IMR-90 (cell line): ENCODE data around the gene CGN. TPM values are rescaled to one million over a fixed set of nuclear protein-coding genes. Genes with fewer than 3 reads are reported as not detected.

Experiments
- ATAC-seq: fragments of 200-7000 bp; cut with Tn5 transposase; 2 replicates; pipeline ENCODE4 v1.9.1; 2020; ENCODE audit warnings: low read depth, mild to moderate bottlenecking, moderate library complexity
- BruUV-seq: library from RNA; stranded (reverse); fragments of 400-500 nt; replicated peaks from 2 replicates; lab custom pipeline; 2021; lab: Mats Ljungman, UMichigan
- CTCF ChIA-PET: fragments of 300-600 bp; formaldehyde crosslinking; extraction: SDS; loops from one replicate; lab custom pipeline; 2021; ENCODE audit warnings: antibody characterized with exemption; lab: Yijun Ruan, JAX
- POLR2A ChIA-PET: fragments of 300-600 bp; sonication (Branson Sonifier 250); formaldehyde crosslinking; loops from one replicate; lab custom pipeline; 2022; ENCODE audit warnings: antibody characterized with exemption; ENCODE audit not compliant: unreplicated experiment; lab: Charles Lee
- DNase-seq: peaks from one replicate; pipeline ENCODE4 v3.0.0; 2013
- H2AFZ ChIP-seq: replicated peaks from 2 replicates; pipeline ENCODE3; 2013; ENCODE audit warnings: low read length, mild to moderate bottlenecking; ENCODE audit not compliant: poor library complexity
- H2AK5ac ChIP-seq: 2 replicates; pipeline ENCODE4 v1.6.1; 2013; ENCODE audit warnings: low read depth, low read length, inconsistent platforms
- H2AK9ac ChIP-seq: replicated peaks from 2 replicates; pipeline ENCODE3; 2013; ENCODE audit warnings: mild to moderate bottlenecking, low read depth, low read length, moderate library complexity; ENCODE audit not compliant: poor library complexity
- H2BK120ac ChIP-seq: 2 replicates; pipeline ENCODE4 v1.6.1; 2013; ENCODE audit warnings: low read depth, low read length, inconsistent platforms
- H2BK15ac ChIP-seq: 3 replicates; pipeline ENCODE4 v1.6.1; 2013; ENCODE audit warnings: low read depth, low read length, inconsistent platforms
- H2BK20ac ChIP-seq: 2 replicates; pipeline ENCODE4 v1.6.1; 2013; ENCODE audit warnings: low read depth, mild to moderate bottlenecking, inconsistent platforms, low read length, moderate library complexity
- H2BK5ac ChIP-seq: 2 replicates; pipeline ENCODE4 v1.6.1; 2013; ENCODE audit warnings: mild to moderate bottlenecking, low read depth, low read length, inconsistent platforms; ENCODE audit not compliant: poor library complexity, severe bottlenecking
- H3K14ac ChIP-seq: replicated peaks from 2 replicates; pipeline ENCODE4 v1.6.1; 2013; ENCODE audit warnings: low read depth, low read length, inconsistent platforms
- H3K18ac ChIP-seq: 2 replicates; pipeline ENCODE4 v1.6.1; 2013; ENCODE audit warnings: low read depth, low read length, control low read depth
- H3K23ac ChIP-seq: 2 replicates; pipeline ENCODE4 v1.6.1; 2013; ENCODE audit warnings: low read depth, low read length, inconsistent platforms
- H3K27ac ChIP-seq: 2 replicates; pipeline ENCODE4 v1.5.1; 2013; ENCODE audit warnings: mild to moderate bottlenecking, control low read depth, low read length; ENCODE audit not compliant: insufficient read depth
- H3K27me3 ChIP-seq: 2 replicates; pipeline ENCODE4 v1.6.1; 2013; ENCODE audit warnings: low read length; ENCODE audit not compliant: control insufficient read depth, insufficient read depth
- H3K36me3 ChIP-seq: 2 replicates; pipeline ENCODE4 v1.6.1; 2013; ENCODE audit warnings: low read length, mixed read lengths; ENCODE audit not compliant: control insufficient read depth, insufficient read depth
- H3K4ac ChIP-seq: 2 replicates; pipeline ENCODE4 v1.6.1; 2013; ENCODE audit warnings: low read depth, low read length, inconsistent platforms
- H3K4me1 ChIP-seq: 2 replicates; pipeline ENCODE4 v1.6.1; 2013; ENCODE audit warnings: low read length, mixed read lengths; ENCODE audit not compliant: control insufficient read depth, insufficient read depth
- H3K4me2 ChIP-seq: 2 replicates; pipeline ENCODE4 v1.6.1; 2013; ENCODE audit warnings: low read depth, mild to moderate bottlenecking, control low read depth, low read length, moderate library complexity
- H3K4me3 ChIP-seq: 2 replicates; pipeline ENCODE4 v1.5.1; 2013; ENCODE audit warnings: low read depth, mild to moderate bottlenecking, control low read depth, low read length, moderate library complexity; ENCODE audit not compliant: insufficient read depth
- H3K56ac ChIP-seq: 2 replicates; pipeline ENCODE4 v1.6.1; 2013; ENCODE audit warnings: low read length, inconsistent platforms; ENCODE audit not compliant: insufficient read depth; ENCODE audit errors: extremely low read depth
- H3K79me1 ChIP-seq, 2 experiments: 2 replicates each; pipeline ENCODE4 v1.6.1; 2013; ENCODE audit warnings: low read length in 2 of 2, inconsistent platforms in 1 of 2, low read depth in 1 of 2
- H3K9ac ChIP-seq: 2 replicates; pipeline ENCODE4 v1.6.1; 2013; ENCODE audit warnings: low read depth, low read length, control low read depth
- H3K9me1 ChIP-seq: 2 replicates; pipeline ENCODE4 v1.6.1; 2013; ENCODE audit warnings: low read length, inconsistent platforms; ENCODE audit not compliant: insufficient read depth
- H3K9me3 ChIP-seq: 2 replicates; pipeline ENCODE4 v1.6.1; 2013; ENCODE audit warnings: low read length; ENCODE audit not compliant: control insufficient read depth, insufficient read depth
- H4K20me1 ChIP-seq: 2 replicates; pipeline ENCODE4 v1.6.1; 2013; ENCODE audit warnings: low read length, inconsistent platforms; ENCODE audit not compliant: insufficient read depth
- H4K5ac ChIP-seq: 2 replicates; pipeline ENCODE4 v1.6.1; 2013; ENCODE audit warnings: mild to moderate bottlenecking, low read depth, low read length, control low read depth
- H4K8ac ChIP-seq, 2 experiments: 2 replicates each; pipeline ENCODE4 v1.6.1; 2013; ENCODE audit warnings: low read depth in 2 of 2, low read length in 2 of 2, control low read depth in 1 of 2, inconsistent platforms in 1 of 2
- H4K91ac ChIP-seq: 2 replicates; pipeline ENCODE4 v1.6.1; 2013; ENCODE audit warnings: low read depth, low read length, inconsistent platforms; ENCODE audit not compliant: insufficient read depth
- CEBPB ChIP-seq: IDR thresholded peaks from 2 replicates; pipeline ENCODE4 v1.6.1; 2012; ENCODE audit warnings: low read depth, low read length, improper control_type of control experiment
- FOS ChIP-seq: fragments of 150-350 bp; IDR thresholded peaks from 2 replicates; pipeline ENCODE4 v1.6.1; 2016; ENCODE audit warnings: low read depth, low read length
- MAZ ChIP-seq: IDR thresholded peaks from 2 replicates; pipeline ENCODE4 v1.6.1; 2012; ENCODE audit warnings: low read depth, mild to moderate bottlenecking, low read length, improper control_type of control experiment, moderate library complexity, borderline replicate concordance
- RAD21 ChIP-seq: IDR thresholded peaks from 2 replicates; pipeline ENCODE4 v1.6.1; 2012; ENCODE audit warnings: low read length, improper control_type of control experiment
- WGBS, 2 experiments: methylation state at CpG; one replicate each; pipeline versions ENCODE4 v1.1.5 to v1.1.7; 2013; ENCODE audit warnings: missing lambda C conversion rate in 2 of 2; ENCODE audit not compliant: insufficient read length in 1 of 2; ENCODE audit errors: extremely low coverage in 2 of 2; 5-methylcytosine and 5-hydroxymethylcytosine counted together
- dilution Hi-C: fragments of 300-500 bp; cut with HindIII; formaldehyde crosslinking; loops from one replicate; pipeline ENCODE4 v1.14.3; 2018; ENCODE audit warnings: low sequenced_read_pairs; ENCODE audit not compliant: unreplicated experiment
- in situ Hi-C: fragments of 300-500 bp; cut with MboI; formaldehyde crosslinking; loops from 3 replicates; pipeline ENCODE4 v1.14.3; 2019; ENCODE audit warnings: low sequenced_read_pairs, inconsistent platforms, mixed read lengths
- intact Hi-C: fragments of 100-400 bp; cut with micrococcal nuclease; formaldehyde crosslinking; loops from 2 replicates; pipeline ENCODE4 v1.10.0; 2022
- polyA plus RNA-seq, 3 experiments: library from polyadenylated mRNA; depleted of rRNA; stranded (reverse); fragments of >200 nt; gene quantifications; 2 replicates each; pipeline ENCODE4 v1.2.3, GENCODE V29; 2012; ENCODE audit warnings: low replicate concordance in 1 of 3
- total RNA-seq: library from RNA; depleted of rRNA; stranded (reverse); fragments of >200 nt; gene quantifications from 2 replicates; pipeline ENCODE4 v1.2.3, GENCODE V29; 2012

Gene CGN
- total and polyA plus RNA-seq, 2 of the 4 experiments (the other 2 are of a cell fraction), result 0.34 to 0.36 TPM

DNA sequence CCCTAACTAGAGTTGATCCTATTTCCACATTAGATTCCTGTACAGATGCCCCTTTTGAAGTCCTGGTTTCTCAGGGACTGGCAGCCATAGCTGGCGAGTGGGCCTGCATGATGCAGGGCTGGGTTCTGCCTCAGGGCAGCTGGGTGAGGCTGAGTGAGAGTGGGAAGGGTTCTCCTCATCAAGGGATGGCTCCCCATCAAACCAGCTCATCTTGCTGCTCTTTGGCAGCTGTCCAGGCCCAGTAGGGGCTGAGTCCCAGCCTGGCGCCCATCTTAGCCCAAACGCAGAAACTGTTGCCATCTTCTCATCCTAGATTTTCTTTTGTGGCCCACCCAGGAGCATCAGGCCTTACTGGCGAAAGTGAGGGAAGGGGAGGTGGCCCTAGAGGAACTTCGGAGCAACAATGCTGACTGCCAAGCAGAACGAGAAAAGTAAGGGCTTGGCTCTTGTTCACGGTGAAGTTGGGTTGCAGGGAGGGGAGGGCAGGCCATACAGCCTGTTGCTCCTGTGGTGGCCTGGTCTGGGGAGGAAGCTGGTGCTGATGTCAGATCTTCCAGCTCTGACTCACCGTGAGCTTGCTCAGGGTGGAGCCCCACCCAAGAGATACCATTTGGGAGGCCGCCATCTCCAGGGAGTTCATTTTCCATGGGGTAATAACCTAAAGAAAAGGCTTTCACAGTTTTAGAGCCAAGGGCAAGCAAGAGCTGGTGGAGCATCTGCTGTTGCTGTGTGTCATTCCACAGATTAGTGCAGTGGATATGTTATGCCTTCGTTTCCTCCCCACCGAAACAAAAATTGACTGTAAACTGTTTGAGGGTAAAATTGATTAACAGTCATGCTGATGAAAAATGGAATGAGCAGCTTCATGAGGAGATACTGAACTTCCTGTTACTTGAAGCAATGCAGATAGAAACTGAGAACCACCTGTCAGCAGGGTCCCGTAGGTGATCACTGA is 63.7 kb downstream of the CGN start:
- H3K27me3 ChIP-seq, result no peaks in the 10 kb centered on the region
- peak overlapping the region; percentile 85 for H3K14ac ChIP-seq
- no peaks in the 10 kb centered on the region for H3K9me3 ChIP-seq
- H3K4ac ChIP-seq, result peak overlapping the region; percentile 73
- no TSS peak for BruUV-seq
- H4K5ac ChIP-seq, result no peak overlapping the region
- peaks cover 39% of the 10 kb centered on the region for H3K36me3 ChIP-seq
- H2AK9ac ChIP-seq, result peak overlapping the region; percentile 84
- no peak overlapping the region for H3K4me3 ChIP-seq
- peaks cover 10% of the 10 kb centered on the region for H3K9me1 ChIP-seq
- peak overlapping the region; percentile 89 for H4K91ac ChIP-seq
- peaks cover 0 to 22% of the 10 kb centered on the region in 2 experiments; a peak in 2 of 4 replicates for H3K79me1 ChIP-seq
- in situ Hi-C loops, result no loop called here
- intact Hi-C loops, result no loop called here
- ATAC-seq (peak; percentile 90), DNase-seq (peak; percentile 87)
- H3K4me2 ChIP-seq, result no peak overlapping the region
- peak; percentile 16; the same call in 1 of the 2 replicates for TF ChIP-seq RAD21
- TF ChIP-seq CEBPB, result 0 out of 2 replicates have a peak, but pooled peaks have one; percentile 11
- TF ChIP-seq MAZ, result no peak
- 0 out of 2 replicates have a peak, but pooled peaks have one; percentile 31 for TF ChIP-seq FOS
- H2AFZ ChIP-seq, result peak overlapping the region; percentile 79
- H3K18ac ChIP-seq, result no peak overlapping the region
- H2BK5ac ChIP-seq, result peak overlapping the region; percentile 52
- ChIA-PET POLR2A (interaction anchor here (0.5 kb wide), 1 partner anchor 27 kb away, joined by 5 read pairs; no protein-coding TSS in a partner anchor), CTCF (no interaction called here)
- no peaks in the 10 kb centered on the region for H4K20me1 ChIP-seq
- peak overlapping the region in 1 of 2 experiments; percentile 83; a peak in 2 of 4 replicates for H4K8ac ChIP-seq
- peak overlapping the region; percentile 79; the same call in 1 of the 2 replicates for H2BK120ac ChIP-seq
- dilution Hi-C loops, result no loop called here
- H2BK15ac ChIP-seq, result peak overlapping the region; percentile 67; the same call in 1 of the 3 replicates
- H3K56ac ChIP-seq, result no peak overlapping the region
- no peak overlapping the region; the same call in 1 of the 2 replicates for H3K27ac ChIP-seq
- peak overlapping the region; percentile 33; the same call in 1 of the 2 replicates for H2BK20ac ChIP-seq
- no peak overlapping the region for H3K9ac ChIP-seq
- peaks cover 8% of the 10 kb centered on the region for H3K4me1 ChIP-seq
- no peak overlapping the region for H3K23ac ChIP-seq
- H2AK5ac ChIP-seq, result peak overlapping the region; percentile 54
- no CpG with 5 or more reads among the region's 12 CpGs for WGBS, 2 experiments
